H1 (cell line): ENCODE data around the gene CRKL. TPM values are rescaled to one million over a fixed set of nuclear protein-coding genes. Genes with fewer than 3 reads are reported as not detected.

Experiments
- CHD1 ChIP-seq: IDR thresholded peaks from 2 replicates; pipeline ENCODE4 v1.6.1; 2012; ENCODE audit warnings: low read depth, low read length, improper control_type of control experiment
- HDAC2 ChIP-seq, 2 experiments: fragments of 300-600 bp in 1 of 2; sonication (generic) in 1 of 2; IDR thresholded peaks; 2 replicates each; pipeline ENCODE4 v1.6.1; 2011 to 2012; ENCODE audit warnings: low read depth in 2 of 2, low read length in 2 of 2, mild to moderate bottlenecking in 2 of 2, moderate library complexity in 2 of 2, borderline replicate concordance in 1 of 2, inconsistent platforms in 1 of 2
- POLR2A ChIP-seq, 2 experiments: IDR thresholded peaks; 1 replicate in 1 of 2; 2 replicates in 1 of 2; pipeline ENCODE4 v1.6.1; 2011; ENCODE audit warnings: low read depth in 2 of 2, low read length in 2 of 2, mild to moderate bottlenecking in 2 of 2; ENCODE audit errors: control extremely low read depth in 1 of 2
- polyA plus RNA-seq, 7 experiments: library from polyadenylated mRNA; depleted of rRNA in 3 of 7; stranded (reverse) in 5 of 7; unstranded in 2 of 7; fragments of >200 nt in 5 of 7; fragments of 200-250 nt in 2 of 7; gene quantifications; 1 replicate in 5 of 7; 2 replicates in 1 of 7; 4 replicates in 1 of 7; pipeline versions ENCODE4 v1.2.1 to v1.2.3, GENCODE V29; 2011 to 2013; ENCODE audit warnings: missing spikeins in 2 of 7, mixed read lengths in 2 of 7
- total RNA-seq: library from RNA; stranded (reverse); fragmentation: NEBNext Ultra II Directional; extraction: Animal tissue kit (Norgen Biotek cat#: 25700); gene quantifications from 2 replicates; pipeline ENCODE4 v1.2.1, GENCODE V29; 2021
- TF ChIP-seq, protein P1 (sequence below): IDR thresholded peaks from 2 replicates; pipeline ENCODE4 v1.6.1; 2012; ENCODE audit warnings: low read length, inconsistent platforms
- TF ChIP-seq, protein P2 (sequence below): IDR thresholded peaks from 2 replicates; pipeline ENCODE4 v1.6.1; 2011; ENCODE audit warnings: low read depth, mild to moderate bottlenecking, low read length; ENCODE audit not compliant: insufficient read depth

The CRKL gene
- total and polyA plus RNA-seq, 2 of the 8 experiments (the other 6 are each of a cell fraction or from before 2014, with no cell fraction given), result 34.5 to 94.5 TPM

DNA sequence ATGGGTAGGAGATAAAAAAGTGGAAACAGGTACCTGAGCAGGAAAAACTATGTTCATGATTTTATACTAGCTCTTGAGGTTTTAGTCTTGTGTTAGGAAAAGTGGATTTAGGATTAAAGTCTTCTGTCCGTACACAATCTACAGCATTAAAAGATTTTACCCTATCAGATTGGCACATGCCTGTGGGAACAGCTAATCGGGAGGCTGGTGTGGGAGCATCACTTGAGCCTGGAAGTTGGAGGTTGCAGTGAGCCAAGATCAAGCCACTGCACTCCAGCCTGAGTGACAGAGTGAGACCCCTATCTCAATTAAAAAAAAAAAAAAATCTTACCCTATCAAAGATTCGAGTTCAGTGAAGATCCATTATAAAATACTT lies 12.2 kb upstream of the CRKL start (continued):
- TF ChIP-seq, protein P1, sequence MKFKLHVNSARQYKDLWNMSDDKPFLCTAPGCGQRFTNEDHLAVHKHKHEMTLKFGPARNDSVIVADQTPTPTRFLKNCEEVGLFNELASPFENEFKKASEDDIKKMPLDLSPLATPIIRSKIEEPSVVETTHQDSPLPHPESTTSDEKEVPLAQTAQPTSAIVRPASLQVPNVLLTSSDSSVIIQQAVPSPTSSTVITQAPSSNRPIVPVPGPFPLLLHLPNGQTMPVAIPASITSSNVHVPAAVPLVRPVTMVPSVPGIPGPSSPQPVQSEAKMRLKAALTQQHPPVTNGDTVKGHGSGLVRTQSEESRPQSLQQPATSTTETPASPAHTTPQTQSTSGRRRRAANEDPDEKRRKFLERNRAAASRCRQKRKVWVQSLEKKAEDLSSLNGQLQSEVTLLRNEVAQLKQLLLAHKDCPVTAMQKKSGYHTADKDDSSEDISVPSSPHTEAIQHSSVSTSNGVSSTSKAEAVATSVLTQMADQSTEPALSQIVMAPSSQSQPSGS, result no peak
- TF ChIP-seq HDAC2 (IDR thresholded peaks at IDR 0.05; ENCODE audit: borderline replicate concordance in 1 of 2, low read depth in 2 of 2, low read length in 2 of 2) (no peak), CHD1 (no peak), POLR2A (IDR thresholded peaks at IDR 0.05; ENCODE audit: control extremely low read depth in 1 of 2, low read depth in 2 of 2, low read length in 2 of 2) (no peak)
- TF ChIP-seq, protein P2, sequence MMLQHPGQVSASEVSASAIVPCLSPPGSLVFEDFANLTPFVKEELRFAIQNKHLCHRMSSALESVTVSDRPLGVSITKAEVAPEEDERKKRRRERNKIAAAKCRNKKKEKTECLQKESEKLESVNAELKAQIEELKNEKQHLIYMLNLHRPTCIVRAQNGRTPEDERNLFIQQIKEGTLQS, result no peak
